Vagina (tissue), 2 donors: ENCODE data around the gene NAPSA. TPM values are rescaled to one million over a fixed set of nuclear protein-coding genes. Genes with fewer than 3 reads are reported as not detected.

ENCODE experiments used
- DNase-seq, 2 donors: peaks; one replicate each; pipeline ENCODE4 v3.0.0-alpha.2; 2017; ENCODE audit errors: extremely low spot score in 2 of 2
- H3K27ac ChIP-seq: fragments of 200-600 bp; sonication (generic); one replicate; pipeline ENCODE4 v1.5.1; 2019
- H3K27me3 ChIP-seq: fragments of 200-600 bp; sonication (generic); one replicate; pipeline ENCODE4 v1.5.1; 2019
- H3K36me3 ChIP-seq, 2 donors: fragments of 200-600 bp; sonication (generic); one replicate each; pipeline ENCODE4 v1.5.1; 2017 to 2019
- H3K4me1 ChIP-seq: fragments of 200-600 bp; sonication (generic); one replicate; pipeline ENCODE4 v1.5.1; 2019
- H3K4me3 ChIP-seq, 2 donors: fragments of 200-600 bp; sonication (generic); 1 replicate in 1 of 2; 2 replicates in 1 of 2; pipeline ENCODE4 v1.5.1; 2016 to 2019
- H3K9me3 ChIP-seq: fragments of 200-600 bp; sonication (generic); one replicate; pipeline ENCODE4 v1.5.1; 2019
- CTCF ChIP-seq, 3 experiments: fragments of 450-650 bp in 2 of 3; fragments of 200-600 bp in 1 of 3; sonication (generic) in 1 of 3; IDR thresholded peaks; one replicate each; pipeline ENCODE4 v1.5.1; 2017 to 2019; ENCODE audit warnings: antibody characterized with exemption in 3 of 3, mild to moderate bottlenecking in 2 of 3, moderate library complexity in 2 of 3
- POLR2A ChIP-seq, 2 donors: fragments of 450-650 bp; IDR thresholded peaks; one replicate each; pipeline ENCODE4 v1.6.1; 2017; ENCODE audit warnings: antibody characterized with exemption in 2 of 2, mild to moderate bottlenecking in 2 of 2, moderate library complexity in 2 of 2
- POLR2AphosphoS5 ChIP-seq, 2 donors: sonication (generic); formaldehyde crosslinking; IDR thresholded peaks; one replicate each; pipeline ENCODE4 v1.9.0; 2017; ENCODE audit warnings: antibody characterized with exemption in 2 of 2, mild to moderate bottlenecking in 2 of 2, low read depth in 1 of 2; ENCODE audit not compliant: insufficient read depth in 1 of 2
- intact Hi-C: fragments of 100-400 bp; cut with DNase I; formaldehyde crosslinking; loops from one replicate; pipeline ENCODE4 v1.15.1; 2023
- total RNA-seq: library from RNA; depleted of rRNA; stranded (reverse); fragments of >200 nt; gene quantifications from one replicate; pipeline ENCODE4 v1.2.3, GENCODE V29; 2016

NAPSA gene
- total RNA-seq, 1 donor from 2014 or later, result 0.74 TPM

GRCh38 chr19:50317115-50317514 is 48.3 kb downstream of the NAPSA start:
- Histone ChIP-seq H3K27me3 (peaks cover 23% of the 10 kb centered on the region), H3K9me3 (no peaks in the 10 kb centered on the region), H3K4me3 (no peak overlapping the region), H3K4me1 (no peaks in the 10 kb centered on the region), H3K36me3 (no peaks in the 10 kb centered on the region), H3K27ac (no peak overlapping the region)
- TF ChIP-seq CTCF (IDR thresholded peaks at IDR 0.05), result no peak
- TF ChIP-seq POLR2AphosphoS5 (IDR thresholded peaks at IDR 0.05; ENCODE audit: insufficient read depth in 1 of 2, low read depth in 1 of 2), result no peak
- no peak for TF ChIP-seq POLR2A (IDR thresholded peaks at IDR 0.05)
- no peak for DNase-seq
- intact Hi-C loops, result no loop called here

DNA sequence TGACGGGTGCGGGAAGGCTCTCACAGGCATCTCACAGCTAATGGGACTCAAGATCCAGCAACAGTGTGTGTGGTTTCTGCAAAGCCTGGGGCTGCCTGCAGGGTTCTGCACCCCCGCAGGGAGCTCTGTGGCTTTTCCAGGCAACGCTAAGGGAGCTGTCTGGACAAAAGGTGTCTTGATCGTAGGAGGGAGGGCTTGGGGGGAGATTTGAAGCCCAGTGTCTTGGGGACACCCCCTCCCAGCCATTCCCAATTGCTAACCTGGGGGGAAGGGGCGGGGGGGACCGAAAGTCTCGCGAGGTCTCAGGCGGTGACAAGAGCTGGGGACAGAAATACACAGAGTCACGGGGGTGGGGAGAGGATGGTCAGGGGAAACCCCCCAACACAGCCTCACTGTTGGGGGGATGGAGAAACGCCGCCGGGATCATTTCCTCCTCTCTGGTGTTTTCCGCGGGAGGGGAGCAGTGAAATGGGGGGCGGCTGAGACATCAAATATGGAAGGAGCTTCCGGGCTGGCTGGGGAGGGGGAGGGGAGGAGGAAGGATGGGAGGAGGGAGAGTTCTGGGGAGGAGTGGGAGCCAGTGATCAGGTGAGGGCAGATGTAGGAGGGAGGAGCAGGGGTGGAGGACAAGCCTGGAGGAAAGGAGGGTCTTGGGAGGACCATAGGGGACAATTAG is 49.5 kb downstream of the NAPSA start:
- Histone ChIP-seq H3K4me3 (no peak overlapping the region), H3K36me3 (no peaks in the 10 kb centered on the region), H3K4me1 (no peaks in the 10 kb centered on the region), H3K9me3 (no peaks in the 10 kb centered on the region), H3K27ac (no peak overlapping the region), H3K27me3 (peaks cover 25% of the 10 kb centered on the region)
- no peak for TF ChIP-seq POLR2AphosphoS5 (IDR thresholded peaks at IDR 0.05; ENCODE audit: insufficient read depth in 1 of 2, low read depth in 1 of 2)
- intact Hi-C loops, result no loop called here
- no peak for DNase-seq

GRCh38 chr19:50314724-50315708 is 50.4 kb downstream of the NAPSA start:
- no peaks in the 10 kb centered on the region for H3K4me1 ChIP-seq
- H3K9me3 ChIP-seq, result no peaks in the 10 kb centered on the region
- H3K4me3 ChIP-seq, result no peak overlapping the region
- H3K27me3 ChIP-seq, result peaks cover 25% of the 10 kb centered on the region
- intact Hi-C loops, result no loop called here
- TF ChIP-seq POLR2AphosphoS5 (IDR thresholded peaks at IDR 0.05; ENCODE audit: insufficient read depth in 1 of 2, low read depth in 1 of 2), result no peak
- no peak for TF ChIP-seq POLR2A (IDR thresholded peaks at IDR 0.05)
- no peak for TF ChIP-seq CTCF (IDR thresholded peaks at IDR 0.05)
- DNase-seq, result no peak
- H3K36me3 ChIP-seq, result no peaks in the 10 kb centered on the region
- H3K27ac ChIP-seq, result no peak overlapping the region

- Histone ChIP-seq H3K27me3 (peaks cover 25% of the 10 kb centered on the region), H3K36me3 (no peaks in the 10 kb centered on the region), H3K4me1 (no peaks in the 10 kb centered on the region), H3K4me3 (no peak overlapping the region), H3K9me3 (no peaks in the 10 kb centered on the region), H3K27ac (no peak overlapping the region)
- TF ChIP-seq POLR2A (IDR thresholded peaks at IDR 0.05) (no peak), POLR2AphosphoS5 (IDR thresholded peaks at IDR 0.05; ENCODE audit: insufficient read depth in 1 of 2, low read depth in 1 of 2) (no peak), CTCF (IDR thresholded peaks at IDR 0.05) (no peak)
- intact Hi-C loops, result no loop called here
- no peak for DNase-seq
These were observed 51.5 kb downstream of the NAPSA start for GRCh38 chr19:50313812-50314536.
